BJ (cell line): ENCODE measurements around the gene ATP6V0D1. TPM values are rescaled to one million over a fixed set of nuclear protein-coding genes. Genes with fewer than 3 reads are reported as not detected.

Experiments used
- CTCF ChIA-PET: fragments of 350-600 bp; formaldehyde crosslinking; extraction: SDS; loops from one replicate; lab custom pipeline; 2021; ENCODE audit warnings: antibody characterized with exemption, inconsistent platforms; lab: Yijun Ruan, JAX
- POLR2A ChIA-PET: fragments of 300-600 bp; sonication (Branson Sonifier 250); formaldehyde crosslinking; extraction: SDS; loops from one replicate; lab custom pipeline; 2021; ENCODE audit warnings: antibody characterized with exemption; lab: Charles Lee
- DNase-seq: peaks from one replicate; pipeline ENCODE4 v3.0.0-alpha.2; 2011; ENCODE audit warnings: low read depth
- H3K27me3 ChIP-seq: 2 replicates; pipeline ENCODE4 v1.6.0; 2011; ENCODE audit warnings: low read length; ENCODE audit not compliant: control insufficient read depth, insufficient read depth
- H3K36me3 ChIP-seq: 2 replicates; pipeline ENCODE4 v1.5.1; 2011; ENCODE audit warnings: low read length; ENCODE audit not compliant: control insufficient read depth, insufficient read depth
- H3K4me3 ChIP-seq: 2 replicates; pipeline ENCODE4 v1.5.1; 2011; ENCODE audit warnings: low read depth, mild to moderate bottlenecking, control low read depth, low read length
- CTCF ChIP-seq: IDR thresholded peaks from 2 replicates; pipeline ENCODE4 v1.5.1; 2011; ENCODE audit warnings: low read depth, mild to moderate bottlenecking, control low read depth, inconsistent platforms, low read length, moderate library complexity; ENCODE audit not compliant: insufficient read depth
- polyA plus RNA-seq: library from polyadenylated mRNA; depleted of rRNA; stranded (reverse); fragments of >200 nt; gene quantifications from 2 replicates; pipeline ENCODE4 v1.2.3, GENCODE V29; 2011

Gene ATP6V0D1
- polyA plus RNA-seq, 1 experiment = 155 TPM

- DNase-seq = no peak
- H3K36me3 ChIP-seq = peaks cover 10% of the 10 kb centered on the region
- TF ChIP-seq CTCF = no peak
- H3K27me3 ChIP-seq = no peaks in the 10 kb centered on the region
- ChIA-PET CTCF (interaction anchor here (0.8 to 7.2 kb wide), 3 partner anchors 8 to 22 kb away, joined by 3 to 47 read pairs (median 3); no protein-coding TSS in a partner anchor), POLR2A (no interaction called here)
- no peak overlapping the region for H3K4me3 ChIP-seq
Measured at GRCh38 chr16:67436640-67437193, 44.2 kb downstream of the ATP6V0D1 start.

- POLR2A ChIA-PET = no interaction called here
- CTCF ChIA-PET = interaction anchor here (1.3 to 7.2 kb wide), 2 partner anchors 10 to 20 kb away, joined by 5 to 47 read pairs; no protein-coding TSS in a partner anchor
- no peak for DNase-seq
Measured at GRCh38 chr16:67435758-67436164, 45.2 kb downstream of the ATP6V0D1 start.

GRCh38 chr16:67433131-67433719, 47.7 kb downstream of the ATP6V0D1 start:
- ChIA-PET POLR2A (no interaction called here), CTCF (interaction anchor here (0.6 to 7.2 kb wide), 4 partner anchors 13 to 91 kb away, joined by 3 to 47 read pairs (median 4); no protein-coding TSS in a partner anchor)
- no peak for TF ChIP-seq CTCF
- Histone ChIP-seq H3K4me3 (no peak overlapping the region), H3K27me3 (peaks cover 14% of the 10 kb centered on the region), H3K36me3 (no peaks in the 10 kb centered on the region; the same call in none of the 2 replicates)
- DNase-seq = no peak

More at GRCh38 chr16:67435758-67436164, 45.2 kb downstream of the ATP6V0D1 start:
- H3K36me3 ChIP-seq = peaks cover 10% of the 10 kb centered on the region
- no peak overlapping the region for H3K4me3 ChIP-seq
- H3K27me3 ChIP-seq = no peaks in the 10 kb centered on the region
- TF ChIP-seq CTCF = no peak

- Histone ChIP-seq H3K36me3 (no peaks in the 10 kb centered on the region; the same call in none of the 2 replicates), H3K4me3 (no peak overlapping the region), H3K27me3 (peaks cover 17% of the 10 kb centered on the region)
- TF ChIP-seq CTCF = no peak
- DNase-seq = no peak
- ChIA-PET POLR2A (no interaction called here), CTCF (interaction anchor here (1.9 to 7.2 kb wide), 3 partner anchors 13 to 33 kb away, joined by 4 to 47 read pairs (median 9); no protein-coding TSS in a partner anchor)
Measured at GRCh38 chr16:67432506-67432890, 48.5 kb downstream of the ATP6V0D1 start.

GRCh38 chr16:67431775-67432505, 49.0 kb downstream of the ATP6V0D1 start:
- peak overlapping the region; percentile 25 for H3K4me3 ChIP-seq
- TF ChIP-seq CTCF = no peak
- no peak for DNase-seq
- peaks cover 17% of the 10 kb centered on the region for H3K27me3 ChIP-seq
- POLR2A ChIA-PET = no interaction called here
- H3K36me3 ChIP-seq = no peaks in the 10 kb centered on the region; the same call in none of the 2 replicates
- CTCF ChIA-PET = interaction anchor here (1.1 to 7.2 kb wide), 4 partner anchors 14 to 36 kb away, joined by 3 to 47 read pairs (median 6); no protein-coding TSS in a partner anchor
